Caco-2 (cell line): ENCODE data around the gene KCNAB3. TPM values are rescaled to one million over a fixed set of nuclear protein-coding genes. Genes with fewer than 3 reads are reported as not detected.

ENCODE experiments used
- BruUV-seq: library from RNA; stranded (reverse); fragments of 400-500 nt; replicated peaks from 2 replicates; lab custom pipeline; 2021; lab: Mats Ljungman, UMichigan
- CTCF ChIA-PET: fragments of 300-600 bp; sonication (Branson Sonifier 250); formaldehyde crosslinking; loops from one replicate; lab custom pipeline; 2022; ENCODE audit warnings: antibody characterized with exemption; lab: Charles Lee
- POLR2A ChIA-PET: fragments of 300-600 bp; sonication (Branson Sonifier 250); formaldehyde crosslinking; loops from one replicate; lab custom pipeline; 2022; ENCODE audit warnings: antibody characterized with exemption; lab: Charles Lee
- DNase-seq, 2 experiments: peaks; one replicate each; pipeline versions ENCODE4 v3.0.0 to v3.0.0-alpha.2; 2020 to 2022
- H3K27me3 ChIP-seq: replicated peaks from 2 replicates; pipeline ENCODE4 v1.6.0; 2011; ENCODE audit warnings: low read length; ENCODE audit not compliant: control insufficient read depth, insufficient read depth
- H3K36me3 ChIP-seq: 2 replicates; pipeline ENCODE4 v1.5.1; 2011; ENCODE audit warnings: low read length; ENCODE audit not compliant: control insufficient read depth, insufficient read depth
- H3K4me1 ChIP-seq: fragments of 250-450 bp; sonication (Bioruptor Pico); 2 replicates; pipeline ENCODE4 v1.5.1; 2020; ENCODE audit warnings: mild to moderate bottlenecking
- H3K4me3 ChIP-seq: 2 replicates; pipeline ENCODE4 v1.5.1; 2011; ENCODE audit warnings: low read depth, mild to moderate bottlenecking, control low read depth, low read length
- H3K9me3 ChIP-seq: fragments of 250-450 bp; sonication (Bioruptor Pico); 2 replicates; pipeline ENCODE4 v1.5.1; 2020; ENCODE audit warnings: mild to moderate bottlenecking, moderate library complexity
- H3K27ac Mint-ChIP-seq: one replicate; pipeline ENCODE4 v1.8.0; 2022; ENCODE audit warnings: mixed read lengths; ENCODE audit not compliant: unreplicated experiment
- H3K27me3 Mint-ChIP-seq: one replicate; pipeline ENCODE4 v1.8.0; 2022; ENCODE audit warnings: mixed read lengths; ENCODE audit not compliant: insufficient read depth, unreplicated experiment
- H3K36me3 Mint-ChIP-seq: one replicate; pipeline ENCODE4 v1.8.0; 2022; ENCODE audit warnings: mild to moderate bottlenecking, mixed read lengths; ENCODE audit not compliant: insufficient read depth, unreplicated experiment
- H3K4me1 Mint-ChIP-seq: one replicate; pipeline ENCODE4 v1.8.0; 2022; ENCODE audit warnings: low read depth, mixed read lengths; ENCODE audit not compliant: unreplicated experiment
- H3K4me3 Mint-ChIP-seq: one replicate; pipeline ENCODE4 v1.8.0; 2022; ENCODE audit warnings: mild to moderate bottlenecking, moderate library complexity, mixed read lengths; ENCODE audit not compliant: unreplicated experiment
- H3K9me3 Mint-ChIP-seq: one replicate; pipeline ENCODE4 v1.8.0; 2022; ENCODE audit warnings: mixed read lengths; ENCODE audit not compliant: unreplicated experiment
- intact Hi-C: fragments of 100-400 bp; cut with micrococcal nuclease; formaldehyde crosslinking; loops from one replicate; pipeline ENCODE4 v1.10.0; 2022; ENCODE audit not compliant: unreplicated experiment
- total RNA-seq: library from RNA; stranded (reverse); gene quantifications from 2 replicates; pipeline ENCODE4 v1.2.3, GENCODE V29; 2022
- TF ChIP-seq, protein P1 (sequence below), 2 experiments: fragments of 200-600 bp in 1 of 2; IDR thresholded peaks; 1 replicate in 1 of 2; 2 replicates in 1 of 2; pipeline versions ENCODE4 v1.5.1 to v1.8.0; 2011 to 2022; ENCODE audit warnings: antibody characterized with exemption in 1 of 2, control low read depth in 1 of 2, inconsistent platforms in 1 of 2, low read depth in 1 of 2, low read length in 1 of 2, mild to moderate bottlenecking in 1 of 2, moderate library complexity in 1 of 2; ENCODE audit not compliant: insufficient read depth in 1 of 2, severe bottlenecking in 1 of 2, unreplicated experiment in 1 of 2

Gene KCNAB3
- total RNA-seq, 1 experiment from 2014 or later, result 2.0 TPM

DNA sequence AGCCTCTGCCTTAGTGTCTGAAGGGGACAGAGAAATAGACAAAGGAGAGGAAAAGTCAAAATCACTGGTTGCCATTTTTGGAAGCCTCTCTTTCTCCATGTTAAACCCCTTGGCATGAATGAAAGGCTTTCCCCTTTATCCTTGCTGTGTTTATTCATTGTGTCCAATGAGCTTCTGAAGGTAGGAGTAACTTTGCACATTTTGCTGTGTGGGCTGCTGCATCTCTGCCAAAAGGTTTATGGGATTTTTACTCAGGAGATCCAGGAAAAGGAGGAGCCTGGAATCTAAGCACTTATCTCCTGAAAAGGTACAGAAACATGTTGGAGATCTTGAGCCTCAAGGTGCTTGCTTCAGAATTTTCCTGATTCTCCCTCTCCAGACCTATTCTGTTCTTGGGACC is 6.2 kb upstream of the KCNAB3 start:
- ChIA-PET POLR2A (no interaction called here), CTCF (no interaction called here)
- intact Hi-C loops, result no loop called here
- H3K36me3 Mint-ChIP-seq, result peaks cover 22% of the 10 kb centered on the region
- TF ChIP-seq, protein P1, sequence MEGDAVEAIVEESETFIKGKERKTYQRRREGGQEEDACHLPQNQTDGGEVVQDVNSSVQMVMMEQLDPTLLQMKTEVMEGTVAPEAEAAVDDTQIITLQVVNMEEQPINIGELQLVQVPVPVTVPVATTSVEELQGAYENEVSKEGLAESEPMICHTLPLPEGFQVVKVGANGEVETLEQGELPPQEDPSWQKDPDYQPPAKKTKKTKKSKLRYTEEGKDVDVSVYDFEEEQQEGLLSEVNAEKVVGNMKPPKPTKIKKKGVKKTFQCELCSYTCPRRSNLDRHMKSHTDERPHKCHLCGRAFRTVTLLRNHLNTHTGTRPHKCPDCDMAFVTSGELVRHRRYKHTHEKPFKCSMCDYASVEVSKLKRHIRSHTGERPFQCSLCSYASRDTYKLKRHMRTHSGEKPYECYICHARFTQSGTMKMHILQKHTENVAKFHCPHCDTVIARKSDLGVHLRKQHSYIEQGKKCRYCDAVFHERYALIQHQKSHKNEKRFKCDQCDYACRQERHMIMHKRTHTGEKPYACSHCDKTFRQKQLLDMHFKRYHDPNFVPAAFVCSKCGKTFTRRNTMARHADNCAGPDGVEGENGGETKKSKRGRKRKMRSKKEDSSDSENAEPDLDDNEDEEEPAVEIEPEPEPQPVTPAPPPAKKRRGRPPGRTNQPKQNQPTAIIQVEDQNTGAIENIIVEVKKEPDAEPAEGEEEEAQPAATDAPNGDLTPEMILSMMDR (IDR thresholded peaks at IDR 0.05; ENCODE audit: insufficient read depth in 1 of 2, low read depth in 1 of 2, low read length in 1 of 2, severe bottlenecking in 1 of 2, unreplicated experiment in 1 of 2), result no peak
- H3K27ac Mint-ChIP-seq, result no peak overlapping the region
- H3K27me3 ChIP-seq, result no peaks in the 10 kb centered on the region
- no peaks in the 10 kb centered on the region for H3K27me3 Mint-ChIP-seq
- H3K9me3 ChIP-seq, result no peaks in the 10 kb centered on the region
- BruUV-seq, result no TSS peak
- peaks cover 11% of the 10 kb centered on the region for H3K4me1 Mint-ChIP-seq
- no peaks in the 10 kb centered on the region for H3K36me3 ChIP-seq
- H3K4me3 Mint-ChIP-seq, result no peak overlapping the region
- no peak overlapping the region for H3K4me3 ChIP-seq
- no peaks in the 10 kb centered on the region for H3K9me3 Mint-ChIP-seq
- DNase-seq, result no peak
- 0 out of 2 replicates have a peak, but pooled peaks cover 2% of the 10 kb centered on the region for H3K4me1 ChIP-seq

DNA sequence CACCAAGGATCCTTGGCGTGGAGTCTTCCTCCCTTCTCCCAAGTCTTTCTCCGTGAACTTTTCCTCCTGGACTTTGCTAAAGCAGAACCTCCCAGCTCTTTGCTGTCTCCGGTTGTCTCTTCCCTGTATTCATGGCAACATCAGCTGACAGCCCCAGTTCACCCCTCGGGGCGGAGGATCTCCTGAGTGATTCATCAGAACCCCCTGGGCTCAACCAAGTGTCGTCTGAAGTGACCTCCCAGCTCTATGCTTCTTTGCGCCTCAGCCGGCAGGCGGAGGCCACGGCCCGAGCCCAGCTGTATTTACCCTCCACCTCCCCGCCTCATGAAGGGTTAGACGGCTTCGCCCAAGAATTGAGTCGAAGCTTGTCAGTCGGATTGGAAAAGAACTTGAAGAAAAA is 3.3 kb upstream of the KCNAB3 start:
- no peaks in the 10 kb centered on the region for H3K27me3 ChIP-seq
- DNase-seq, result peak; percentile 29 to 40
- H3K4me3 ChIP-seq, result peak overlapping the region; percentile 80
- CTCF ChIA-PET, result interaction anchor here (0.7 to 3.1 kb wide), 7 partner anchors 17 to 123 kb away, joined by 3 to 14 read pairs (median 7); partner anchors contain the start of gene RNF227
- Mint-ChIP-seq H3K27ac (peak overlapping the region; percentile 97), H3K27me3 (no peaks in the 10 kb centered on the region), H3K9me3 (no peaks in the 10 kb centered on the region), H3K4me1 (peaks cover 11% of the 10 kb centered on the region), H3K4me3 (peak overlapping the region; percentile 99), H3K36me3 (peaks cover 6% of the 10 kb centered on the region)
- H3K36me3 ChIP-seq, result no peaks in the 10 kb centered on the region
- H3K4me1 ChIP-seq, result 0 out of 2 replicates have a peak, but pooled peaks cover 2% of the 10 kb centered on the region
- POLR2A ChIA-PET, result interaction anchor here (1.8 kb wide), 1 partner anchor 17 kb away, joined by 10 read pairs; the partner anchor contains the start of gene RNF227
- H3K9me3 ChIP-seq, result no peaks in the 10 kb centered on the region
- TF ChIP-seq, protein P1 (IDR thresholded peaks at IDR 0.05; ENCODE audit: insufficient read depth in 1 of 2, low read depth in 1 of 2, low read length in 1 of 2, severe bottlenecking in 1 of 2, unreplicated experiment in 1 of 2), result peak in 1 of 2 experiments; percentile 30
- intact Hi-C loops, result loop anchor here (1.0 to 5.0 kb wide), 2 partner anchors 20 to 59 kb away; no protein-coding TSS in a partner anchor
- BruUV-seq, result no TSS peak

DNA sequence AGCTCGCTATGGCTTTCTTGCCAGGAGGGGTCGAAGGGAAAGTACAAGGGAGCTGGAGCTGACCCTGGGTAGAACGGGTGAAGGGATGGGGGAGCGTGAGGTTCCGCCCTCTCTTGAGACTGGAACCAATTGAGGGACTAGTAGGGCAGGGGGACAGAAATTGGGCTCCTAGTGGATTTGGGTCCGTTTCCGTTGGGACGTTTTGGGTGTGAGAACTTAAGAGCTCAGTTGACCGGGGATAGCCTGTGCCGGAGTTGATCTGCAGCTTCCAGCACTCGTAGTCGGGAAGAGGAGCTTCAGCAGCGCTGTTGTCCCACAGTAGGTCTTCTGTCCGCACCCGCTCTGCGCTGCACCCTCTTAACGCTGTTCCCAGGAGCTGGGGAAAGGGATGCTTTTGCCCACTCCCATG is 2.8 kb upstream of the KCNAB3 start:
- Histone ChIP-seq H3K9me3 (no peaks in the 10 kb centered on the region), H3K4me3 (peak overlapping the region; percentile 80), H3K4me1 (0 out of 2 replicates have a peak, but pooled peaks cover 2% of the 10 kb centered on the region), H3K36me3 (no peaks in the 10 kb centered on the region), H3K27me3 (no peaks in the 10 kb centered on the region)
- peaks cover 11% of the 10 kb centered on the region for H3K4me1 Mint-ChIP-seq
- H3K27me3 Mint-ChIP-seq, result no peaks in the 10 kb centered on the region
- BruUV-seq, result TSS peak; percentile 73
- H3K4me3 Mint-ChIP-seq, result peak overlapping the region; percentile 99
- CTCF ChIA-PET, result interaction anchor here (0.7 to 3.1 kb wide), 9 partner anchors 17 to 124 kb away, joined by 3 to 14 read pairs (median 5); partner anchors contain the start of genes NAA38 and RNF227
- intact Hi-C loops, result loop anchor here (1.0 to 5.0 kb wide), 2 partner anchors 19 to 60 kb away; no protein-coding TSS in a partner anchor
- peaks cover 6% of the 10 kb centered on the region for H3K36me3 Mint-ChIP-seq
- peak overlapping the region; percentile 97 for H3K27ac Mint-ChIP-seq
- H3K9me3 Mint-ChIP-seq, result no peaks in the 10 kb centered on the region
- no peak for DNase-seq
- POLR2A ChIA-PET, result interaction anchor here (0.5 to 1.8 kb wide), 3 partner anchors 15 to 212 kb away, joined by 4 to 10 read pairs (median 7); partner anchors contain the start of gene RNF227
- TF ChIP-seq, protein P1 (IDR thresholded peaks at IDR 0.05; ENCODE audit: insufficient read depth in 1 of 2, low read depth in 1 of 2, low read length in 1 of 2, severe bottlenecking in 1 of 2, unreplicated experiment in 1 of 2), result no peak
